HFF-Myc (cell line): Measurements from ENCODE around the gene MTHFD2.

Experiments
- DNase-seq: peaks from one replicate; pipeline ENCODE4 v3.0.0-alpha.2; 2011; ENCODE audit warnings: low read depth; ENCODE audit errors: extremely low read depth
- H3K4me3 ChIP-seq: replicated peaks from 2 replicates; pipeline ENCODE4 v1.5.1; 2011; ENCODE audit warnings: low read depth, mild to moderate bottlenecking, control low read depth, low read length
- CTCF ChIP-seq: IDR thresholded peaks from 2 replicates; pipeline ENCODE4 v1.5.1; 2012; ENCODE audit warnings: mild to moderate bottlenecking, low read depth, low read length, control low read depth; ENCODE audit errors: missing control alignments

MTHFD2 gene

GRCh38 chr2:74198461-74199274 is at the start of gene MTHFD2:
MTHFD2 (plus strand) TSS chr2:74198615; CDS start chr2:74198642, 27 bp downstream.
- no peak for DNase-seq
- peak; percentile 71 for TF ChIP-seq CTCF
- peak within 1 kb of the TSS; percentile 94 for H3K4me3 ChIP-seq

- DNase-seq = no peak
- H3K4me3 ChIP-seq = peak overlapping the region; percentile 77
- TF ChIP-seq CTCF = no peak
Observed at GRCh38 chr2:74149247-74149525, 49.2 kb upstream of the MTHFD2 start.

GRCh38 chr2:74149570-74150319 is 48.7 kb upstream of the MTHFD2 start:
- peak overlapping the region; percentile 77 for H3K4me3 ChIP-seq
- no peak for DNase-seq
- no peak for TF ChIP-seq CTCF

GRCh38 chr2:74152954-74153353 is 45.5 kb upstream of the MTHFD2 start:
- no peak for TF ChIP-seq CTCF
- DNase-seq = no peak
- no peak overlapping the region for H3K4me3 ChIP-seq

- DNase-seq = no peak
- H3K4me3 ChIP-seq = no peak overlapping the region
- TF ChIP-seq CTCF = no peak
Observed at GRCh38 chr2:74155830-74156229, 42.6 kb upstream of the MTHFD2 start.

GRCh38 chr2:74162951-74163350 is 35.5 kb upstream of the MTHFD2 start:
- DNase-seq = no peak
- no peak overlapping the region for H3K4me3 ChIP-seq
- no peak for TF ChIP-seq CTCF
